ENCODE results near the gene EML4. TPM values are rescaled to one million over a fixed set of nuclear protein-coding genes. Genes with fewer than 3 reads are reported as not detected.

Gene EML4
- polyA plus RNA-seq, 1 donor (not counting 4 experiments of a cell fraction or from before 2014, with no cell fraction given) = 36.4 TPM

- no peaks in the 10 kb centered on the region for H3K9me3 ChIP-seq (ENCODE audit: control insufficient read depth, low read depth, low read length)
- H3K4me2 ChIP-seq (ENCODE audit: control insufficient read depth, extremely low read depth, insufficient read depth, low read depth, low read length) = no peak overlapping the region
- no peak overlapping the region for H3K27ac ChIP-seq (ENCODE audit: control insufficient read depth, insufficient read depth, low read length)
- FAIRE-seq (no peak), DNase-seq (ENCODE audit: low read depth, low spot score) (no peak)
- H3K27me3 ChIP-seq (ENCODE audit: control insufficient read depth, extremely low read depth, insufficient read depth, low read length) = no peaks in the 10 kb centered on the region
- no peaks in the 10 kb centered on the region for H3K4me1 ChIP-seq (ENCODE audit: control insufficient read depth, extremely low read depth, insufficient read depth, low read length)
- H3K9me1 ChIP-seq (ENCODE audit: control insufficient read depth, extremely low read depth, insufficient read depth, low read length) = no peaks in the 10 kb centered on the region
- no peaks in the 10 kb centered on the region for H3K36me3 ChIP-seq (ENCODE audit: control insufficient read depth in 2 of 2, extremely low read depth in 1 of 2, insufficient read depth in 2 of 2, low read length in 2 of 2)
- TF ChIP-seq EZH2 (IDR thresholded peaks at IDR 0.05; ENCODE audit: low read length) = no peak
- TF ChIP-seq CTCF (optimal IDR thresholded peaks at IDR 0.05 in 1 of 3, IDR thresholded peaks at IDR 0.05 in 1 of 3, conservative IDR thresholded peaks at IDR 0.05 in 1 of 3; ENCODE audit: extremely low read depth in 1 of 3, insufficient read depth in 2 of 3, low read length in 3 of 3) = no peak
- no peak overlapping the region for H3K4me3 ChIP-seq (ENCODE audit: control insufficient read depth in 2 of 3, extremely low read depth in 1 of 3, insufficient read depth in 2 of 3, low read depth in 1 of 3, low read length in 3 of 3)
- H4K20me1 ChIP-seq (ENCODE audit: control insufficient read depth, extremely low read depth, insufficient read depth, low read length) = no peaks in the 10 kb centered on the region
- dilution Hi-C loops (cut with MboI; ENCODE audit: extremely low pct_ligation_motif_present, low sequenced_read_pairs) = no loop called here
- no peaks in the 10 kb centered on the region for H3K79me2 ChIP-seq (ENCODE audit: control insufficient read depth, insufficient read depth, low read length)
- no peak overlapping the region for H2AFZ ChIP-seq (ENCODE audit: control insufficient read depth, low read length)
- H3K9ac ChIP-seq (ENCODE audit: control insufficient read depth, extremely low read depth, insufficient read depth, low read length) = no peak overlapping the region
Measured at GRCh38 chr2:42274863-42275262, 105.7 kb downstream of the EML4 start.

GRCh38 chr2:42281416-42282081 is 112.4 kb downstream of the EML4 start:
- H3K9me3 ChIP-seq (ENCODE audit: control insufficient read depth, low read depth, low read length) = no peaks in the 10 kb centered on the region
- H3K9ac ChIP-seq (ENCODE audit: control insufficient read depth, extremely low read depth, insufficient read depth, low read length) = no peak overlapping the region
- H3K9me1 ChIP-seq (ENCODE audit: control insufficient read depth, extremely low read depth, insufficient read depth, low read length) = no peaks in the 10 kb centered on the region
- H3K79me2 ChIP-seq (ENCODE audit: control insufficient read depth, insufficient read depth, low read length) = no peaks in the 10 kb centered on the region
- H3K27ac ChIP-seq (ENCODE audit: control insufficient read depth, insufficient read depth, low read length) = no peak overlapping the region
- no peak overlapping the region for H3K4me3 ChIP-seq (ENCODE audit: control insufficient read depth in 2 of 3, extremely low read depth in 1 of 3, insufficient read depth in 2 of 3, low read depth in 1 of 3, low read length in 3 of 3)
- FAIRE-seq (no peak), DNase-seq (ENCODE audit: low read depth, low spot score) (no peak)
- dilution Hi-C loops (cut with MboI; ENCODE audit: extremely low pct_ligation_motif_present, low sequenced_read_pairs) = no loop called here
- H3K4me1 ChIP-seq (ENCODE audit: control insufficient read depth, extremely low read depth, insufficient read depth, low read length) = no peaks in the 10 kb centered on the region
- peaks cover 0 to 2% of the 10 kb centered on the region in 2 experiments for H3K36me3 ChIP-seq (ENCODE audit: control insufficient read depth in 2 of 2, extremely low read depth in 1 of 2, insufficient read depth in 2 of 2, low read length in 2 of 2)
- TF ChIP-seq CTCF (optimal IDR thresholded peaks at IDR 0.05 in 1 of 3, IDR thresholded peaks at IDR 0.05 in 1 of 3, conservative IDR thresholded peaks at IDR 0.05 in 1 of 3; ENCODE audit: extremely low read depth in 1 of 3, insufficient read depth in 2 of 3, low read length in 3 of 3) = no peak
- H4K20me1 ChIP-seq (ENCODE audit: control insufficient read depth, extremely low read depth, insufficient read depth, low read length) = no peaks in the 10 kb centered on the region
- no peak overlapping the region for H3K4me2 ChIP-seq (ENCODE audit: control insufficient read depth, extremely low read depth, insufficient read depth, low read depth, low read length)
- no peaks in the 10 kb centered on the region for H3K27me3 ChIP-seq (ENCODE audit: control insufficient read depth, extremely low read depth, insufficient read depth, low read length)
- H2AFZ ChIP-seq (ENCODE audit: control insufficient read depth, low read length) = no peak overlapping the region

All from keratinocyte (primary cell).